ENCODE results near the gene ANK3. TPM values are rescaled to one million over a fixed set of nuclear protein-coding genes. Genes with fewer than 3 reads are reported as not detected.

Gene ANK3
- total and polyA plus RNA-seq, 2 experiments from 2014 or later, result 46.5 to 85.2 TPM

DNA sequence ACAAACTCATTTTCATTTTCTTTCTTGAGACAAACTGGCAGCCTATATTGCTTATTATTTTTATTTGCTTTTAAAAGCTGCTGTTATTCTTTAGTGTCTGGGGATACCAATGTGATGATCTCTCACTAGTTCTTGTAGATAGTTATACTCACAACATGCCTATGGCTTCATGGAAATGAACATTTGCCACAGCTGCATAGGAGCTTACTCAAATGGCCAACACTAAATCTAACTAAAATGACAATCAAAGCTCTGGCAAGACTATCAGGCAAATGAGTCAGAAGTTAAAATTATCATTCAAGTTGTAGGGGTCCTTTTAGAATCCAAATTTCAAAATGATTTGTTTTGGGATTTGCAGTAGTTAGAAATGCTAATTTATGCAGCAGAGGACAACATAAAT is 225.9 kb downstream of the ANK3 start (continued):
- TF ChIP-seq REST (IDR thresholded peaks at IDR 0.05; ENCODE audit: unreplicated experiment) (no peak), EZH2phosphoT487 (IDR thresholded peaks at IDR 0.05; ENCODE audit: unreplicated experiment) (no peak)

DNA sequence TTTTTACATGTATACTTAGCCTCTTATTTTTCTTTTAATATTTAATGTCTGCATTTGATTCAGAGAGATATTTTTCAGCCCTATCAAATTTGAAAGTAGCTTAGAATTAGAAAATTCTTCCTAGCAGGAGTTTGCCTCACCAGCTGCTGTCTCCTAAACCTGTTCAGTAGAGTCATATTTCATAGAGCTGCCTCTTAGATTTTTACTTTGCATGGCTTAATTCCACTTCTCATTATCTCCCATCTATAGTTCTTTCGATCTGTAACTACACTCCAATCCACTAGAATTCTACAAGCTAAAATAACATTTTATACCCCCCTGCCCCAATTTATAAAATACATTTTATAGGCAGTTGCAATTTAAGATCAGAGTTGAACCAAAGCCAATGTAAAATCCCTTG is 227.0 kb downstream of the ANK3 start:
- TF ChIP-seq STAT1 (IDR thresholded peaks at IDR 0.05; ENCODE audit: unreplicated experiment) (no peak), ZNF331 (CRISPR knock-in tag; IDR thresholded peaks at IDR 0.05; ENCODE audit: low read depth) (no peak), CREB1 (CRISPR knock-in tag; IDR thresholded peaks at IDR 0.05; ENCODE audit: low read depth) (no peak)
- TF ChIP-seq, protein P1, sequence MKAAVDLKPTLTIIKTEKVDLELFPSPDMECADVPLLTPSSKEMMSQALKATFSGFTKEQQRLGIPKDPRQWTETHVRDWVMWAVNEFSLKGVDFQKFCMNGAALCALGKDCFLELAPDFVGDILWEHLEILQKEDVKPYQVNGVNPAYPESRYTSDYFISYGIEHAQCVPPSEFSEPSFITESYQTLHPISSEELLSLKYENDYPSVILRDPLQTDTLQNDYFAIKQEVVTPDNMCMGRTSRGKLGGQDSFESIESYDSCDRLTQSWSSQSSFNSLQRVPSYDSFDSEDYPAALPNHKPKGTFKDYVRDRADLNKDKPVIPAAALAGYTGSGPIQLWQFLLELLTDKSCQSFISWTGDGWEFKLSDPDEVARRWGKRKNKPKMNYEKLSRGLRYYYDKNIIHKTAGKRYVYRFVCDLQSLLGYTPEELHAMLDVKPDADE (IDR thresholded peaks at IDR 0.05), result no peak

DNA sequence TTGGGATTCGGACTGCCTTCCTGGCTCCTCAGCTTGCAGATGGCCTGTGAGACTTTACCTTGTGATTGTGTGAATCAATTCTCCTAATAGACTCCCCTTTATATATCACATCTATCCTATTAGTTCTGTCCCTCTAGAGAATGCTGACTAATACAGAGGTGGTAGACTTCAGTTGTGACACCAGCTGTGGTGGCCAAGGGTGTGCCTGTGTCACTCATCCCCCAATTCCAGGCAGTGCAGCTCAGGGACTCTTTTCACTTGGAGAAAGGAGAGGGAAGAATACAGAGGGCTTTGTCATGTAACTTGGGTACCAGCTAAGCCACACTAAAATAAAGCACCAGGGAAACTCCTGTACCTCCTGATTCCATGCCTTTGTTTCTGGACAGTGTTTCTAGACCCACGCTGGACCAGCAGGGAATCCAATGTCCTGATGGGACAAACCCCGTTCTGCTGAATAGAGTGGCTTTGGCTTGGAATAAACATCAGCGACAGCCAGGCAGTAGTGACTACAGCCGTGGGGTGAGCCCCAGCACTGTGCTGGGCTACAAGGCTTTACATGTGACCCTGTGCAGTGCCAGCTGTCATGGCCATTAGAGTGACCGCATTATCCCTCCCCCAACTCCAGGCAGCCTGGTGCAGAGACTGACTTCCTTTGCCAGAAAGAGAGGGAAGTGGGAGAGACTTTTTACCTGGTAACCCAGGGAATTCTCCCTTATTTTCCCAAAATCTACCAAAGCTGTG is 233.6 kb downstream of the ANK3 start:
- ATAC-seq (peak; percentile 48), DNase-seq (ENCODE audit: low spot score) (no peak)
- H2AFZ ChIP-seq, result no peak overlapping the region
- 0 out of 2 replicates have a peak, but pooled peaks cover 7% of the 10 kb centered on the region for H3K9me2 ChIP-seq (ENCODE audit: insufficient read depth)
- no peaks in the 10 kb centered on the region for H3K27me3 ChIP-seq (ENCODE audit: insufficient read depth)
- Mint-ChIP-seq H3K27me3 (ENCODE audit: insufficient read depth, low read depth, poor library complexity) (peaks cover 1% of the 10 kb centered on the region), H3K36me3 (ENCODE audit: low read depth) (peaks cover 9% of the 10 kb centered on the region; the same call in 2 of the 3 replicates), H3K4me1 (no peaks in the 10 kb centered on the region), H3K27ac (no peak overlapping the region), H3K9me3 (peaks cover 6% of the 10 kb centered on the region; the same call in 1 of the 3 replicates), H3K4me3 (no peak overlapping the region)
- H3K4me3 ChIP-seq, result no peak overlapping the region
- TF ChIP-seq STAT1 (IDR thresholded peaks at IDR 0.05; ENCODE audit: unreplicated experiment) (no peak), NANOG (IDR thresholded peaks at IDR 0.05; ENCODE audit: borderline replicate concordance) (no peak), CREB1 (CRISPR knock-in tag; IDR thresholded peaks at IDR 0.05; ENCODE audit: low read depth) (no peak), EZH2phosphoT487 (IDR thresholded peaks at IDR 0.05; ENCODE audit: unreplicated experiment) (no peak), REST (IDR thresholded peaks at IDR 0.05; ENCODE audit: unreplicated experiment) (no peak), ZNF331 (CRISPR knock-in tag; IDR thresholded peaks at IDR 0.05; ENCODE audit: low read depth) (no peak), JUNB (IDR thresholded peaks at IDR 0.05; ENCODE audit: unreplicated experiment) (no peak), POLR2AphosphoS5 (IDR thresholded peaks at IDR 0.05; ENCODE audit: low read depth) (no peak), ZNF114 (CRISPR knock-in tag; IDR thresholded peaks at IDR 0.05) (no peak), EZH2 (IDR thresholded peaks at IDR 0.05; ENCODE audit: low read depth, unreplicated experiment) (no peak)
- TF ChIP-seq, protein P1 (IDR thresholded peaks at IDR 0.05), result no peak
- H3K4me2 ChIP-seq, result no peak overlapping the region
- H3F3A ChIP-seq (replicated peaks; ENCODE audit: low read depth), result no peaks in the 10 kb centered on the region
- H3K36me3 ChIP-seq (ENCODE audit: insufficient read depth), result no peaks in the 10 kb centered on the region
- H3K79me2 ChIP-seq (replicated peaks; ENCODE audit: insufficient read depth), result no peaks in the 10 kb centered on the region
- H4K20me1 ChIP-seq (replicated peaks; ENCODE audit: insufficient read depth), result no peaks in the 10 kb centered on the region
- no peak overlapping the region for H3K27ac ChIP-seq (ENCODE audit: low read depth)
- H3K4me1 ChIP-seq (ENCODE audit: insufficient read depth), result no peaks in the 10 kb centered on the region

More for the DNA sequence above, 227.0 kb downstream of the ANK3 start:
- Histone ChIP-seq H3K4me2 (no peak overlapping the region), H2AFZ (no peak overlapping the region), H3F3A (replicated peaks; ENCODE audit: low read depth) (no peaks in the 10 kb centered on the region), H3K4me1 (ENCODE audit: insufficient read depth) (0 out of 2 replicates have a peak, but pooled peaks cover 5% of the 10 kb centered on the region), H4K20me1 (replicated peaks; ENCODE audit: insufficient read depth) (no peaks in the 10 kb centered on the region), H3K79me2 (replicated peaks; ENCODE audit: insufficient read depth) (no peaks in the 10 kb centered on the region), H3K4me3 (no peak overlapping the region), H3K27ac (ENCODE audit: low read depth) (no peak overlapping the region), H3K9me2 (ENCODE audit: insufficient read depth) (no peaks in the 10 kb centered on the region), H3K36me3 (ENCODE audit: insufficient read depth) (no peaks in the 10 kb centered on the region), H3K27me3 (ENCODE audit: insufficient read depth) (no peaks in the 10 kb centered on the region)
- no peak for ATAC-seq
- Mint-ChIP-seq H3K27me3 (ENCODE audit: insufficient read depth, low read depth, poor library complexity) (peaks cover 2% of the 10 kb centered on the region), H3K4me1 (peaks cover 6% of the 10 kb centered on the region; the same call in 2 of the 3 replicates), H3K36me3 (ENCODE audit: low read depth) (no peaks in the 10 kb centered on the region), H3K27ac (no peak overlapping the region), H3K9me3 (no peaks in the 10 kb centered on the region), H3K4me3 (no peak overlapping the region)
- no peak for DNase-seq (ENCODE audit: low spot score)

All from GM23338 (cell line).